Neuron (in vitro differentiated cells): ENCODE measurements around the gene RFC1.

Experiments
- H2AFZ ChIP-seq: one replicate; pipeline ENCODE4 v1.6.1; 2013; ENCODE audit warnings: low read depth, mild to moderate bottlenecking, inconsistent platforms, low read length, moderate library complexity
- H3K27me3 ChIP-seq: one replicate; pipeline ENCODE4 v1.6.1; 2013; ENCODE audit warnings: low read length; ENCODE audit not compliant: insufficient read depth
- H3K36me3 ChIP-seq: one replicate; pipeline ENCODE4 v1.6.1; 2013; ENCODE audit warnings: low read length; ENCODE audit not compliant: insufficient read depth
- H3K4me1 ChIP-seq: one replicate; pipeline ENCODE4 v1.6.1; 2013; ENCODE audit warnings: low read length; ENCODE audit not compliant: insufficient read depth
- H3K4me3 ChIP-seq: 2 replicates; pipeline ENCODE4 v1.5.1; 2013; ENCODE audit warnings: mild to moderate bottlenecking, low read length, moderate library complexity
- H3K9me3 ChIP-seq: one replicate; pipeline ENCODE4 v1.6.1; 2013; ENCODE audit warnings: low read length

RFC1 gene

GRCh38 chr4:39243462-39243861 is 122.7 kb downstream of the RFC1 start:
- no peaks in the 10 kb centered on the region for H3K4me1 ChIP-seq
- no peak overlapping the region for H3K4me3 ChIP-seq
- H3K27me3 ChIP-seq, result no peaks in the 10 kb centered on the region
- H3K36me3 ChIP-seq, result peaks cover 30% of the 10 kb centered on the region
- no peak overlapping the region for H2AFZ ChIP-seq
- H3K9me3 ChIP-seq, result peaks cover 12% of the 10 kb centered on the region
